PC-9 (cell line): ENCODE measurements around the gene LETM1.

Source experiments
- CTCF ChIP-seq: fragments of 200-600 bp; sonication (generic); conservative IDR thresholded peaks from 2 replicates; pipeline ENCODE4 v1.6.1; 2017; ENCODE audit warnings: mixed run types, antibody characterized with exemption, mild to moderate bottlenecking, moderate library complexity
- EZH2 ChIP-seq: fragments of 200-600 bp; sonication (generic); IDR thresholded peaks from 2 replicates; pipeline ENCODE4 v1.8.0; 2017; ENCODE audit warnings: antibody characterized with exemption, low read depth

DNA sequence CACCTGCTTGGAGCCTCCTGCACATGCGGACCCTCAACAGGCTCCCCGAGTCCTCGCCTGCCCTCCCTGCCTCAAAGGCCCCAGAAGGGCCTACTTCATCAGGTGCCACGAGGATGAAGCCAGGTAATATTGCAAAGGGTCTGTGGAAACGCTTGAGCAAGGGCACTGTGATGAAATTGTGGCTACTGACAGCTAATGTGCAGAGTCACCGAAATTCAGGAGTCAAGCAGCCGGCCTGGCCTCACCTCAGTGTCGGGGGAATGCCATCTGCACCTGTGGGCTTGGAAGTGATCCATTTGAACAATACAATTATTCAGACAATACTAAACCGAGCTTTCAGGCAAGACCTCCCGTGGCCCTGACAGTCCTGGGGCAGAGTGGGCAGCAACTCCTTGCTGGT is 66.0 kb downstream of the LETM1 start:
- TF ChIP-seq CTCF (no peak), EZH2 (no peak)
